ENCODE data around the gene FAM149B1.

GRCh38 chr10:73161079-73161478 lies 6.8 kb upstream of the FAM149B1 start:
- no peak for TF ChIP-seq CTCF (conservative IDR thresholded peaks at IDR 0.05; ENCODE audit: low read length)
- no peak for TF ChIP-seq EZH2phosphoT487 (IDR thresholded peaks at IDR 0.05; ENCODE audit: borderline replicate concordance)
